HG03460 (cell line): ENCODE data around the gene SUSD5.

ENCODE experiments used
- ATAC-seq: cut with Tn5 transposase; IDR thresholded peaks from one replicate; pipeline ENCODE4 v1.9.1; 2021; ENCODE audit not compliant: unreplicated experiment

The SUSD5 gene

GRCh38 chr3:33218446-33219174 is at the start of gene SUSD5:
TSS of gene SUSD5 (minus strand) at chr3:33218810. CDS start at chr3:33218797, 13 bp downstream.
- ATAC-seq, result no peak

GRCh38 chr3:33260104-33260503 is 41.5 kb upstream of the SUSD5 start:
- ATAC-seq, result no peak

- ATAC-seq, result no peak
These were observed 37.6 kb upstream of the SUSD5 start for GRCh38 chr3:33256249-33256648.

GRCh38 chr3:33250712-33251111 is 32.1 kb upstream of the SUSD5 start:
- ATAC-seq, result no peak

- ATAC-seq, result no peak
These were observed 28.2 kb upstream of the SUSD5 start for GRCh38 chr3:33246786-33247185.

GRCh38 chr3:33240261-33240660 is 21.7 kb upstream of the SUSD5 start:
- no peak for ATAC-seq

- ATAC-seq, result no peak
These were observed 20.3 kb upstream of the SUSD5 start for GRCh38 chr3:33238923-33239322.

- ATAC-seq, result no peak
These were observed 18.8 kb upstream of the SUSD5 start for GRCh38 chr3:33237439-33237838.

GRCh38 chr3:33236005-33236404 is 17.4 kb upstream of the SUSD5 start:
- no peak for ATAC-seq

GRCh38 chr3:33233884-33234283 is 15.3 kb upstream of the SUSD5 start:
- ATAC-seq, result no peak

GRCh38 chr3:33231756-33232465 is 13.3 kb upstream of the SUSD5 start:
- ATAC-seq, result no peak

GRCh38 chr3:33229947-33230346 is 11.3 kb upstream of the SUSD5 start:
- no peak for ATAC-seq

- ATAC-seq, result no peak
These were observed 10.5 kb upstream of the SUSD5 start for GRCh38 chr3:33229066-33229465.

GRCh38 chr3:33221241-33221640 is 2.6 kb upstream of the SUSD5 start:
- ATAC-seq, result no peak

- ATAC-seq, result no peak
These were observed 521 bp upstream of the SUSD5 start for GRCh38 chr3:33219175-33219487.

GRCh38 chr3:33217866-33218445 is 654 bp downstream of the SUSD5 start:
- no peak for ATAC-seq

GRCh38 chr3:33215739-33216138 is 2.9 kb downstream of the SUSD5 start:
- no peak for ATAC-seq

GRCh38 chr3:33212406-33212805 is 6.2 kb downstream of the SUSD5 start:
- no peak for ATAC-seq

GRCh38 chr3:33211444-33211843 is 7.2 kb downstream of the SUSD5 start:
- ATAC-seq, result no peak

- ATAC-seq, result no peak
These were observed 9.3 kb downstream of the SUSD5 start for GRCh38 chr3:33209357-33209756.

GRCh38 chr3:33202711-33203457 is 15.7 kb downstream of the SUSD5 start:
- ATAC-seq, result no peak

GRCh38 chr3:33201195-33201594 is 17.4 kb downstream of the SUSD5 start:
- no peak for ATAC-seq
